MCF 10A (cell line): Measurements from ENCODE around the gene ORM2. TPM values are rescaled to one million over a fixed set of nuclear protein-coding genes. Genes with fewer than 3 reads are reported as not detected.

ENCODE experiments used
- BruUV-seq: library from RNA; stranded (reverse); fragments of 400-500 nt; replicated peaks from 2 replicates; lab custom pipeline; 2021; lab: Mats Ljungman, UMichigan
- CTCF ChIA-PET: fragments of 300-600 bp; sonication (Branson Sonifier 250); formaldehyde crosslinking; extraction: SDS; loops from one replicate; lab custom pipeline; 2021; ENCODE audit warnings: antibody characterized with exemption, inconsistent platforms; lab: Yijun Ruan, JAX
- POLR2A ChIA-PET: fragments of 300-600, 350-650 bp; sonication (Branson Sonifier 250); formaldehyde crosslinking; extraction: SDS; loops from one replicate; lab custom pipeline; 2020; ENCODE audit warnings: antibody characterized with exemption, inconsistent platforms; lab: Yijun Ruan, JAX
- DNase-seq: peaks from one replicate; pipeline ENCODE4 v3.0.0-alpha.2; 2018; ENCODE audit not compliant: unreplicated experiment
- H3K27ac Mint-ChIP-seq: one replicate; pipeline ENCODE4 v1.8.0; 2022; ENCODE audit warnings: mild to moderate bottlenecking, low read depth, mixed read lengths; ENCODE audit not compliant: unreplicated experiment
- H3K27me3 Mint-ChIP-seq: one replicate; pipeline ENCODE4 v1.8.0; 2022; ENCODE audit warnings: mixed read lengths; ENCODE audit not compliant: insufficient read depth, unreplicated experiment
- H3K36me3 Mint-ChIP-seq: one replicate; pipeline ENCODE4 v1.8.0; 2022; ENCODE audit warnings: mild to moderate bottlenecking, moderate library complexity, mixed read lengths; ENCODE audit not compliant: insufficient read depth, unreplicated experiment
- H3K4me1 Mint-ChIP-seq: one replicate; pipeline ENCODE4 v1.8.0; 2022; ENCODE audit warnings: mixed read lengths; ENCODE audit not compliant: insufficient read depth, unreplicated experiment
- H3K4me3 Mint-ChIP-seq: one replicate; pipeline ENCODE4 v1.8.0; 2022; ENCODE audit warnings: mild to moderate bottlenecking, moderate library complexity, mixed read lengths; ENCODE audit not compliant: unreplicated experiment
- H3K9me3 Mint-ChIP-seq: one replicate; pipeline ENCODE4 v1.8.0; 2022; ENCODE audit warnings: mixed read lengths; ENCODE audit not compliant: unreplicated experiment
- CTCF ChIP-seq: fragments of 200-600 bp; IDR thresholded peaks from one replicate; pipeline ENCODE4 v1.8.0; 2022; ENCODE audit warnings: antibody characterized with exemption, mild to moderate bottlenecking; ENCODE audit not compliant: unreplicated experiment
- intact Hi-C: fragments of 100-400 bp; cut with micrococcal nuclease; formaldehyde crosslinking; loops from 2 replicates; pipeline ENCODE4 v1.14.1; 2022
- total RNA-seq: library from RNA; stranded (reverse); gene quantifications from 2 replicates; pipeline ENCODE4 v1.2.3, GENCODE V29; 2022

ORM2 gene
- total RNA-seq, 1 experiment from 2014 or later: not detected

- intact Hi-C loops: no loop called here
- BruUV-seq: no TSS peak
- H3K36me3 Mint-ChIP-seq: peaks cover 14% of the 10 kb centered on the region
- H3K4me1 Mint-ChIP-seq: peaks cover 27% of the 10 kb centered on the region
- H3K27me3 Mint-ChIP-seq: no peaks in the 10 kb centered on the region
- ChIA-PET POLR2A (interaction anchor here (0.6 to 3.1 kb wide), 6 partner anchors 9 to 236 kb away, joined by 3 to 11 read pairs (median 4); no protein-coding TSS in a partner anchor), CTCF (interaction anchor here (0.5 to 0.6 kb wide), 2 partner anchors 87 to 137 kb away, joined by 3 read pairs; no protein-coding TSS in a partner anchor)
- no peak for TF ChIP-seq CTCF
- peak; percentile 86 for DNase-seq
- H3K4me3 Mint-ChIP-seq: peak overlapping the region; percentile 25
- no peaks in the 10 kb centered on the region for H3K9me3 Mint-ChIP-seq
- peak overlapping the region; percentile 80 for H3K27ac Mint-ChIP-seq
Observed at GRCh38 chr9:114364134-114365041, 34.7 kb downstream of the ORM2 start.

GRCh38 chr9:114365194-114365593 is 35.5 kb downstream of the ORM2 start:
- H3K9me3 Mint-ChIP-seq: no peaks in the 10 kb centered on the region
- no peak for TF ChIP-seq CTCF
- peaks cover 8% of the 10 kb centered on the region for H3K36me3 Mint-ChIP-seq
- POLR2A ChIA-PET: interaction anchor here (0.6 to 3.1 kb wide), 6 partner anchors 8 to 134 kb away, joined by 3 to 11 read pairs (median 4); no protein-coding TSS in a partner anchor
- H3K27ac Mint-ChIP-seq: peak overlapping the region; percentile 0
- H3K4me1 Mint-ChIP-seq: peaks cover 27% of the 10 kb centered on the region
- CTCF ChIA-PET: interaction anchor here (0.5 kb wide), 2 partner anchors 39 to 88 kb away, joined by 3 read pairs; no protein-coding TSS in a partner anchor
- DNase-seq: no peak
- no peak overlapping the region for H3K4me3 Mint-ChIP-seq
- BruUV-seq: no TSS peak
- no peaks in the 10 kb centered on the region for H3K27me3 Mint-ChIP-seq
- intact Hi-C loops: no loop called here

- no peak overlapping the region for H3K4me3 Mint-ChIP-seq
Observed at GRCh38 chr9:114366334-114367128, 36.9 kb downstream of the ORM2 start.

More at GRCh38 chr9:114366334-114367128, 36.9 kb downstream of the ORM2 start:
- CTCF ChIA-PET: interaction anchor here (0.6 to 1.4 kb wide), 2 partner anchors 11 to 27 kb away, joined by 3 to 4 read pairs; no protein-coding TSS in a partner anchor
- H3K9me3 Mint-ChIP-seq: no peaks in the 10 kb centered on the region
- POLR2A ChIA-PET: interaction anchor here (0.7 kb wide), 1 partner anchor 13 kb away, joined by 3 read pairs; no protein-coding TSS in a partner anchor
- DNase-seq: peak; percentile 70
- BruUV-seq: no TSS peak
- peaks cover 29% of the 10 kb centered on the region for H3K4me1 Mint-ChIP-seq
- intact Hi-C loops: no loop called here
- peaks cover 6% of the 10 kb centered on the region for H3K36me3 Mint-ChIP-seq
- H3K27ac Mint-ChIP-seq: peak overlapping the region; percentile 73
- no peak for TF ChIP-seq CTCF
- H3K27me3 Mint-ChIP-seq: no peaks in the 10 kb centered on the region
